Body of pancreas (tissue), 4 donors: ENCODE data around the gene C10orf90.

Experiments
- POLR2A ChIP-seq, 3 donors: fragments of 450-650 bp; IDR thresholded peaks; one replicate each; pipeline ENCODE4 v1.6.1; 2016; ENCODE audit warnings: antibody characterized with exemption in 3 of 3, mild to moderate bottlenecking in 2 of 3
- TF ChIP-seq, protein P1 (sequence below), 7 experiments: fragments of 450-650 bp in 4 of 7; fragments of 200-600 bp in 3 of 7; sonication (generic) in 3 of 7; IDR thresholded peaks; one replicate each; pipeline ENCODE4 v1.5.1; 2016 to 2019; ENCODE audit warnings: antibody characterized with exemption in 7 of 7

DNA sequence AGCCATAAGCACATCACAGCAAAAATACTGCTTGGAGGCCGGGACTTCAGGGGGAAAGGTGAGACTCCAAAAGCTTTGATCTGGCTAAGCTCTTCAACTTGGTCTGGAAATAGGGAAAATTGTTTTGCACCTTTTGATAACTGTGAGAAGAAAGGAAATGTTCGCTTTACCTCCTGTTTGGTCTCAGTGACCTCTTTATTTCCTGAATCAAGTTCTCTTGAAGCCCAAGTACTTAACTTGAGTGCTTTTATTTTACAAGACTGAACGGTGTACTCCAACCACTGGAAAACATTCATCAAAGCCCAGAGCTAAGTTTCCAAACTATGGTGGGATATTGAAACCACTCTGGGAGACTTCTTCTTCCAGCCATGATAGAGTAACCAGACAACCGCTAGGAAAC, 5.3 kb downstream of the C10orf90 start:
- TF ChIP-seq, protein P1, sequence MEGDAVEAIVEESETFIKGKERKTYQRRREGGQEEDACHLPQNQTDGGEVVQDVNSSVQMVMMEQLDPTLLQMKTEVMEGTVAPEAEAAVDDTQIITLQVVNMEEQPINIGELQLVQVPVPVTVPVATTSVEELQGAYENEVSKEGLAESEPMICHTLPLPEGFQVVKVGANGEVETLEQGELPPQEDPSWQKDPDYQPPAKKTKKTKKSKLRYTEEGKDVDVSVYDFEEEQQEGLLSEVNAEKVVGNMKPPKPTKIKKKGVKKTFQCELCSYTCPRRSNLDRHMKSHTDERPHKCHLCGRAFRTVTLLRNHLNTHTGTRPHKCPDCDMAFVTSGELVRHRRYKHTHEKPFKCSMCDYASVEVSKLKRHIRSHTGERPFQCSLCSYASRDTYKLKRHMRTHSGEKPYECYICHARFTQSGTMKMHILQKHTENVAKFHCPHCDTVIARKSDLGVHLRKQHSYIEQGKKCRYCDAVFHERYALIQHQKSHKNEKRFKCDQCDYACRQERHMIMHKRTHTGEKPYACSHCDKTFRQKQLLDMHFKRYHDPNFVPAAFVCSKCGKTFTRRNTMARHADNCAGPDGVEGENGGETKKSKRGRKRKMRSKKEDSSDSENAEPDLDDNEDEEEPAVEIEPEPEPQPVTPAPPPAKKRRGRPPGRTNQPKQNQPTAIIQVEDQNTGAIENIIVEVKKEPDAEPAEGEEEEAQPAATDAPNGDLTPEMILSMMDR (IDR thresholded peaks at IDR 0.05): no peak
- no peak for TF ChIP-seq POLR2A (IDR thresholded peaks at IDR 0.05)
